B cell (primary cell): ENCODE measurements around the gene L3HYPDH. TPM values are rescaled to one million over a fixed set of nuclear protein-coding genes. Genes with fewer than 3 reads are reported as not detected.
"Not testable (repeated sequence)": the region's sequence is repeated elsewhere in the genome, so short reads cannot be mapped to it uniquely, and the experiment has no call there.

Source experiments
- ATAC-seq: fragments of 200-7000 bp; cut with Tn5 transposase; one replicate; pipeline ENCODE4 v1.10.0; 2021; ENCODE audit warnings: low read depth, mild to moderate bottlenecking, moderate number of reproducible peaks, moderate library complexity
- CTCF ChIA-PET: fragments of 350-600 bp; sonication (Branson Sonifier 250); formaldehyde crosslinking; loops from one replicate; lab custom pipeline; 2021; ENCODE audit warnings: antibody characterized with exemption, inconsistent platforms; lab: Charles Lee
- POLR2A ChIA-PET: fragments of 350-600 bp; sonication (Branson Sonifier 250); formaldehyde crosslinking; loops from one replicate; lab custom pipeline; 2021; ENCODE audit warnings: antibody characterized with exemption; lab: Charles Lee
- DNase-seq: peaks from one replicate; pipeline ENCODE4 v3.0.0; 2013
- H2AFZ ChIP-seq: 2 replicates; pipeline ENCODE4 v1.6.1; 2012; ENCODE audit warnings: mild to moderate bottlenecking, low read depth, low read length; ENCODE audit not compliant: insufficient read depth, poor library complexity, severe bottlenecking
- H3K27ac ChIP-seq, 2 donors: 1 replicate in 1 of 2; 2 replicates in 1 of 2; pipeline ENCODE4 v1.5.1; 2012 to 2013; ENCODE audit warnings: low read length in 2 of 2, mild to moderate bottlenecking in 2 of 2, moderate library complexity in 1 of 2
- H3K27me3 ChIP-seq, 4 experiments: fragments of 200-600 bp in 1 of 4; sonication (generic) in 1 of 4; replicated peaks in 1 of 4; 1 replicate in 2 of 4; 2 replicates in 2 of 4; pipeline versions ENCODE4 v1.6.1 to v1.7.0; 2013 to 2016; ENCODE audit warnings: low read length in 3 of 4, mild to moderate bottlenecking in 2 of 4, mixed read lengths in 1 of 4, moderate library complexity in 1 of 4; ENCODE audit not compliant: insufficient read depth in 4 of 4, control insufficient read depth in 3 of 4; ENCODE audit errors: control extremely low read depth in 1 of 4
- H3K36me3 ChIP-seq, 2 experiments: replicated peaks in 1 of 2; 1 replicate in 1 of 2; 2 replicates in 1 of 2; pipeline versions ENCODE4 v1.6.1 to v1.7.1; 2013; ENCODE audit warnings: low read length in 1 of 2; ENCODE audit not compliant: insufficient read depth in 2 of 2, control insufficient read depth in 1 of 2; ENCODE audit errors: control extremely low read depth in 1 of 2, extremely low read depth in 1 of 2
- H3K4me1 ChIP-seq, 2 donors: fragments of 200-600 bp in 1 of 2; sonication (generic) in 1 of 2; 1 replicate in 1 of 2; 2 replicates in 1 of 2; pipeline versions ENCODE4 v1.5.1 to v1.6.1; 2013 to 2017; ENCODE audit warnings: low read length in 2 of 2; ENCODE audit not compliant: control insufficient read depth in 2 of 2, insufficient read depth in 2 of 2
- H3K4me2 ChIP-seq: replicated peaks from 2 replicates; pipeline ENCODE3; 2012; ENCODE audit warnings: mild to moderate bottlenecking, low read depth, low read length; ENCODE audit not compliant: poor library complexity, severe bottlenecking
- H3K4me3 ChIP-seq, 5 experiments: fragments of 200-600 bp in 1 of 5; sonication (generic) in 1 of 5; 1 replicate in 3 of 5; 2 replicates in 2 of 5; pipeline versions ENCODE4 v1.5.1 to v1.7.0; 2011 to 2016; ENCODE audit warnings: low read length in 4 of 5, mild to moderate bottlenecking in 4 of 5, low read depth in 2 of 5, control low read depth in 1 of 5, moderate library complexity in 1 of 5; ENCODE audit not compliant: insufficient read depth in 1 of 5; ENCODE audit errors: control extremely low read depth in 1 of 5, extremely low read depth in 1 of 5
- H3K79me2 ChIP-seq: fragments of 200-600 bp; sonication (generic); one replicate; pipeline ENCODE4 v1.6.0; 2016; ENCODE audit warnings: low read length; ENCODE audit not compliant: control insufficient read depth, insufficient read depth
- H3K9ac ChIP-seq: fragments of 200-600 bp; sonication (generic); 2 replicates; pipeline ENCODE4 v1.6.1; 2017; ENCODE audit warnings: mild to moderate bottlenecking, low read length, moderate library complexity
- H3K9me3 ChIP-seq, 3 donors: one replicate each; pipeline versions ENCODE4 v1.6.1 to v1.7.1; 2013; ENCODE audit warnings: low read length in 2 of 3; ENCODE audit not compliant: control insufficient read depth in 2 of 3, insufficient read depth in 1 of 3; ENCODE audit errors: control extremely low read depth in 1 of 3
- H4K20me1 ChIP-seq: 2 replicates; pipeline ENCODE4 v1.6.0; 2012; ENCODE audit warnings: mild to moderate bottlenecking, low read length; ENCODE audit not compliant: insufficient read depth, control insufficient read depth, poor library complexity, severe bottlenecking
- H3K27ac Mint-ChIP-seq: one replicate; pipeline ENCODE4 v1.8.0; 2021; ENCODE audit warnings: mixed read lengths
- H3K27me3 Mint-ChIP-seq: one replicate; pipeline ENCODE4 v1.8.0; 2021; ENCODE audit warnings: mixed read lengths
- H3K4me1 Mint-ChIP-seq: one replicate; pipeline ENCODE4 v1.8.0; 2021; ENCODE audit warnings: mixed read lengths
- H3K4me3 Mint-ChIP-seq: one replicate; pipeline ENCODE4 v1.8.0; 2021; ENCODE audit warnings: mixed read lengths
- H3K9me3 Mint-ChIP-seq: one replicate; pipeline ENCODE4 v1.8.0; 2022; ENCODE audit warnings: mixed read lengths; ENCODE audit not compliant: insufficient read depth
- EZH2 ChIP-seq: IDR thresholded peaks from 2 replicates; pipeline ENCODE4 v1.6.1; 2012; ENCODE audit warnings: borderline replicate concordance, low read depth, mild to moderate bottlenecking, moderate library complexity, low read length; ENCODE audit not compliant: insufficient read depth, poor library complexity, severe bottlenecking
- WGBS: methylation state at CpG from one replicate; pipeline ENCODE4 v1.1.5; 2013; ENCODE audit warnings: missing lambda C conversion rate; ENCODE audit not compliant: insufficient coverage; 5-methylcytosine and 5-hydroxymethylcytosine counted together
- intact Hi-C: fragments of 100-400 bp; cut with micrococcal nuclease; formaldehyde crosslinking; loops from one replicate; pipeline ENCODE4 v1.10.0; 2022
- polyA plus RNA-seq: library from polyadenylated mRNA; depleted of rRNA; stranded (reverse); fragments of >200 nt; gene quantifications from 2 replicates; pipeline ENCODE4 v1.2.3, GENCODE V29; 2012
- total RNA-seq, 2 donors: library from RNA; stranded (reverse); fragments of 120-200 nt in 1 of 2; gene quantifications; 1 replicate in 1 of 2; 2 replicates in 1 of 2; pipeline versions ENCODE4 v1.2.3 to v1.2.4, GENCODE V29; 2013 to 2022
- TF ChIP-seq, protein P1 (sequence below): fragments of 200-600 bp; IDR thresholded peaks from one replicate; pipeline ENCODE4 v1.8.0; 2022; ENCODE audit warnings: antibody characterized with exemption, mild to moderate bottlenecking

Gene L3HYPDH
- total and polyA plus RNA-seq, 2 donors (not counting 1 experiment from before 2014, with no cell fraction given): 74.5 to 126 TPM

DNA sequence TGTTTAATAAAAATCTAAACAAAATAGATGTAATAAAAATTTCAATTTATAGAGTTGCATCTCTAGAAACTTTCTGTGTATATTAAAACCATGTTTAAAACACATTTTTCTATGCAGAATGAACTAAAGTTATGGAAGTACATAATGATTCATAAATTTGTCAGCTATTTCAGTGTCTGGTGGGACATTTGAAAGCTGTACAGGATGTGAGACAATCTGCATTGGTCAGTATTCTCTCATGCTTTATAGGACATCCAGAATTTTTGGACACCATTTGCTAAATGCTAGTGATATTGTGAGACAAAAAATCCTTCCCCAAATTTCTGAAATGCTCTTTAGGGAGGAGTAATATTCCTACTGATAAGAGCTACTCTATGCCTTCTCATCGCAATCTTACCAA, 32.4 kb downstream of the L3HYPDH start:
- no peak overlapping the region for H2AFZ ChIP-seq
- no peaks in the 10 kb centered on the region for H4K20me1 ChIP-seq
- H3K4me2 ChIP-seq: no peak overlapping the region
- Mint-ChIP-seq H3K27ac (no peak overlapping the region), H3K27me3 (no peaks in the 10 kb centered on the region), H3K4me3 (no peak overlapping the region), H3K9me3 (no peaks in the 10 kb centered on the region), H3K4me1 (no peaks in the 10 kb centered on the region)
- no peak overlapping the region for H3K4me3 ChIP-seq
- POLR2A ChIA-PET: no interaction called here
- no CpG with 5 or more reads among the region's 1 CpG for WGBS
- CTCF ChIA-PET: no interaction called here
- H3K27me3 ChIP-seq: no peaks in the 10 kb centered on the region
- no peaks in the 10 kb centered on the region for H3K79me2 ChIP-seq
- DNase-seq (no peak), ATAC-seq (no peak)
- no peak overlapping the region for H3K9ac ChIP-seq
- H3K9me3 ChIP-seq: no peaks in the 10 kb centered on the region
- H3K4me1 ChIP-seq: no peaks in the 10 kb centered on the region
- no peaks in the 10 kb centered on the region for H3K36me3 ChIP-seq
- H3K27ac ChIP-seq: no peak overlapping the region
- intact Hi-C loops: no loop called here
- TF ChIP-seq, protein P1, sequence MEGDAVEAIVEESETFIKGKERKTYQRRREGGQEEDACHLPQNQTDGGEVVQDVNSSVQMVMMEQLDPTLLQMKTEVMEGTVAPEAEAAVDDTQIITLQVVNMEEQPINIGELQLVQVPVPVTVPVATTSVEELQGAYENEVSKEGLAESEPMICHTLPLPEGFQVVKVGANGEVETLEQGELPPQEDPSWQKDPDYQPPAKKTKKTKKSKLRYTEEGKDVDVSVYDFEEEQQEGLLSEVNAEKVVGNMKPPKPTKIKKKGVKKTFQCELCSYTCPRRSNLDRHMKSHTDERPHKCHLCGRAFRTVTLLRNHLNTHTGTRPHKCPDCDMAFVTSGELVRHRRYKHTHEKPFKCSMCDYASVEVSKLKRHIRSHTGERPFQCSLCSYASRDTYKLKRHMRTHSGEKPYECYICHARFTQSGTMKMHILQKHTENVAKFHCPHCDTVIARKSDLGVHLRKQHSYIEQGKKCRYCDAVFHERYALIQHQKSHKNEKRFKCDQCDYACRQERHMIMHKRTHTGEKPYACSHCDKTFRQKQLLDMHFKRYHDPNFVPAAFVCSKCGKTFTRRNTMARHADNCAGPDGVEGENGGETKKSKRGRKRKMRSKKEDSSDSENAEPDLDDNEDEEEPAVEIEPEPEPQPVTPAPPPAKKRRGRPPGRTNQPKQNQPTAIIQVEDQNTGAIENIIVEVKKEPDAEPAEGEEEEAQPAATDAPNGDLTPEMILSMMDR: no peak
- TF ChIP-seq EZH2: no peak

DNA sequence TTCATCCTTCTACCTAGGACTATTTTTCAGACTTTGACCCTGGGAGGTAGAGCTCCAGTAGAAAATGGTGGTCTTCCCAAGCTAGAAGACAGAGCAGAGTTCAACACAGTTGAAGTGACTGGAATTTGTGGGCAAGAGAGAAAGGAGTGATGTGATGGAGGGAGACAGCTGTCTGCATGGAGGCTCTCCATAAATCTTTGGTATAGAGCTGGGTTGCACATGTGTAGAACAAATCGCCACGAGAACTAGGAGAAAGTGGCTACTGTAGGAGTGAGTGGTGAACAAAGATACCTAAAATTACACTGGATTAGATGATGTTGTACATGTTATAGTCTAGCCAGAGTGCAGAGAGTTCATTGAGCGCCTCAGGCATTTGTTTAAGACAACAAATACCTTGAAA, 33.5 kb downstream of the L3HYPDH start:
- TF ChIP-seq, protein P1: no peak
- TF ChIP-seq EZH2: no peak
- H3K9ac ChIP-seq: no peak overlapping the region
- no peaks in the 10 kb centered on the region for H3K36me3 ChIP-seq
- POLR2A ChIA-PET: no interaction called here
- H3K27ac Mint-ChIP-seq: no peak overlapping the region
- H3K27ac ChIP-seq: no peak overlapping the region
- H3K4me1 ChIP-seq: no peaks in the 10 kb centered on the region
- CTCF ChIA-PET: interaction anchor here (1.3 kb wide), 1 partner anchor 327 kb away, joined by 5 read pairs; no protein-coding TSS in a partner anchor
- intact Hi-C loops: no loop called here
- no peak for ATAC-seq
- H3K9me3 ChIP-seq: no peaks in the 10 kb centered on the region
- H2AFZ ChIP-seq: no peak overlapping the region
- H3K9me3 Mint-ChIP-seq: no peaks in the 10 kb centered on the region
- H3K27me3 ChIP-seq: no peaks in the 10 kb centered on the region
- no peak overlapping the region for H3K4me2 ChIP-seq
- WGBS: 100% methylated on average over 3 of the region's 3 CpGs
- no peak overlapping the region for H3K4me3 ChIP-seq
- H3K4me1 Mint-ChIP-seq: no peaks in the 10 kb centered on the region
- H3K79me2 ChIP-seq: no peaks in the 10 kb centered on the region
- no peak overlapping the region for H3K4me3 Mint-ChIP-seq
- no peak for DNase-seq
- H4K20me1 ChIP-seq: no peaks in the 10 kb centered on the region
- H3K27me3 Mint-ChIP-seq: no peaks in the 10 kb centered on the region

- POLR2A ChIA-PET, H2AFZ ChIP-seq, H3K27ac Mint-ChIP-seq, H3K27ac ChIP-seq, H3K4me1 Mint-ChIP-seq, H3K9me3 ChIP-seq, H3K4me3 ChIP-seq, H4K20me1 ChIP-seq, H3K27me3 ChIP-seq, H3K27me3 Mint-ChIP-seq, H3K4me2 ChIP-seq, DNase-seq, H3K4me3 Mint-ChIP-seq, H3K79me2 ChIP-seq, H3K4me1 ChIP-seq, ATAC-seq, H3K9me3 Mint-ChIP-seq, H3K9ac ChIP-seq, intact Hi-C loops, H3K36me3 ChIP-seq: not testable (repeated sequence)
- WGBS: 95% methylated on average over 2 of the region's 2 CpGs
- CTCF ChIA-PET: interaction anchor here (0.9 to 1.2 kb wide), 2 partner anchors 320 to 323 kb away, joined by 3 to 4 read pairs; no protein-coding TSS in a partner anchor
Observed at GRCh38 chr14:59448673-59449072, 35.5 kb downstream of the L3HYPDH start.
